ENCODE measurements around the gene FAM47E. TPM values are rescaled to one million over a fixed set of nuclear protein-coding genes. Genes with fewer than 3 reads are reported as not detected.

Gene FAM47E
- total and polyA plus RNA-seq, 9 donors, result 0.64 to 2.4 (median 1.2) TPM

- no peak overlapping the region for H3K27ac ChIP-seq (ENCODE audit: low read length)
- peaks cover 15% of the 10 kb centered on the region for H3K4me1 ChIP-seq (ENCODE audit: control insufficient read depth, insufficient read depth, low read length)
- no peaks in the 10 kb centered on the region for H3K36me3 ChIP-seq (ENCODE audit: control insufficient read depth, insufficient read depth, low read length)
- peaks cover 14% of the 10 kb centered on the region for H3K9me3 ChIP-seq (replicated peaks; ENCODE audit: control insufficient read depth, low read depth, low read length)
- no peak for DNase-seq
- no peaks in the 10 kb centered on the region for H3K27me3 ChIP-seq (ENCODE audit: control insufficient read depth, insufficient read depth, low read length)
- H3K4me3 ChIP-seq (ENCODE audit: low read length), result no peak overlapping the region
Observed at GRCh38 chr4:76298227-76298626, 46.7 kb downstream of the FAM47E start.

GRCh38 chr4:76300012-76300411 lies 48.5 kb downstream of the FAM47E start:
- WGBS (ENCODE audit: insufficient coverage), result 83% methylated on average over 1 of the region's 4 CpGs
- H3K27ac ChIP-seq (ENCODE audit: low read length), result peak overlapping the region; percentile 20

GRCh38 chr4:76301068-76301774 lies 49.7 kb downstream of the FAM47E start:
- H3K27me3 ChIP-seq (ENCODE audit: control insufficient read depth, insufficient read depth, low read length), result peaks cover 8% of the 10 kb centered on the region

More at GRCh38 chr4:76300012-76300411, 48.5 kb downstream of the FAM47E start:
- no peak overlapping the region for H3K4me3 ChIP-seq (ENCODE audit: low read length)
- no peak for DNase-seq
- peaks cover 3% of the 10 kb centered on the region for H3K27me3 ChIP-seq (ENCODE audit: control insufficient read depth, insufficient read depth, low read length)
- peaks cover 16% of the 10 kb centered on the region for H3K4me1 ChIP-seq (ENCODE audit: control insufficient read depth, insufficient read depth, low read length)
- no peaks in the 10 kb centered on the region for H3K36me3 ChIP-seq (ENCODE audit: control insufficient read depth, insufficient read depth, low read length)
- H3K9me3 ChIP-seq (replicated peaks; ENCODE audit: control insufficient read depth, low read depth, low read length), result peaks cover 14% of the 10 kb centered on the region

GRCh38 chr4:76301775-76302162 lies 50.2 kb downstream of the FAM47E start:
- Histone ChIP-seq H3K4me3 (ENCODE audit: low read length) (no peak overlapping the region), H3K27ac (ENCODE audit: low read length) (peak overlapping the region; percentile 71), H3K36me3 (ENCODE audit: control insufficient read depth, insufficient read depth, low read length) (no peaks in the 10 kb centered on the region), H3K4me1 (ENCODE audit: control insufficient read depth, insufficient read depth, low read length) (peaks cover 23% of the 10 kb centered on the region), H3K9me3 (replicated peaks; ENCODE audit: control insufficient read depth, low read depth, low read length) (peaks cover 14% of the 10 kb centered on the region), H3K27me3 (ENCODE audit: control insufficient read depth, insufficient read depth, low read length) (peaks cover 13% of the 10 kb centered on the region)
- whole genome bisulfite sequencing (ENCODE audit: insufficient coverage), result no CpG with 5 or more reads among the region's 1 CpG
- DNase-seq, result no peak

More at GRCh38 chr4:76301068-76301774, 49.7 kb downstream of the FAM47E start:
- H3K9me3 ChIP-seq (replicated peaks; ENCODE audit: control insufficient read depth, low read depth, low read length), result peaks cover 14% of the 10 kb centered on the region
- peaks cover 22% of the 10 kb centered on the region for H3K4me1 ChIP-seq (ENCODE audit: control insufficient read depth, insufficient read depth, low read length)
- peak overlapping the region; percentile 76 for H3K27ac ChIP-seq (ENCODE audit: low read length)
- no peaks in the 10 kb centered on the region for H3K36me3 ChIP-seq (ENCODE audit: control insufficient read depth, insufficient read depth, low read length)
- 93% methylated on average over 3 of the region's 4 CpGs for WGBS (ENCODE audit: insufficient coverage)
- H3K4me3 ChIP-seq (ENCODE audit: low read length), result no peak overlapping the region
- DNase-seq, result peak; percentile 75

- Histone ChIP-seq H3K4me1 (ENCODE audit: control insufficient read depth, insufficient read depth, low read length) (peaks cover 31% of the 10 kb centered on the region), H3K36me3 (ENCODE audit: control insufficient read depth, insufficient read depth, low read length) (no peaks in the 10 kb centered on the region), H3K9me3 (replicated peaks; ENCODE audit: control insufficient read depth, low read depth, low read length) (peaks cover 10% of the 10 kb centered on the region), H3K27ac (ENCODE audit: low read length) (no peak overlapping the region), H3K4me3 (ENCODE audit: low read length) (no peak overlapping the region), H3K27me3 (ENCODE audit: control insufficient read depth, insufficient read depth, low read length) (peaks cover 24% of the 10 kb centered on the region)
- no peak for DNase-seq
- 62% methylated on average over 2 of the region's 3 CpGs for WGBS (ENCODE audit: insufficient coverage)
Observed at GRCh38 chr4:76302826-76303438, 51.4 kb downstream of the FAM47E start.

GRCh38 chr4:76305033-76305687 lies 53.6 kb downstream of the FAM47E start:
- Histone ChIP-seq H3K9me3 (replicated peaks; ENCODE audit: control insufficient read depth, low read depth, low read length) (no peaks in the 10 kb centered on the region), H3K27me3 (ENCODE audit: control insufficient read depth, insufficient read depth, low read length) (peaks cover 24% of the 10 kb centered on the region), H3K27ac (ENCODE audit: low read length) (no peak overlapping the region), H3K4me1 (ENCODE audit: control insufficient read depth, insufficient read depth, low read length) (peaks cover 31% of the 10 kb centered on the region), H3K36me3 (ENCODE audit: control insufficient read depth, insufficient read depth, low read length) (peaks cover 8% of the 10 kb centered on the region), H3K4me3 (ENCODE audit: low read length) (peak overlapping the region; percentile 79)
- DNase-seq, result no peak
- 80% methylated on average over 3 of the region's 7 CpGs for WGBS (ENCODE audit: insufficient coverage)

GRCh38 chr4:76305971-76306881 lies 54.7 kb downstream of the FAM47E start, which contains the start of gene STBD1:
STBD1 (plus strand) TSS chr4:76306733; CDS start chr4:76306770, 37 bp downstream.
- H3K4me3 ChIP-seq (ENCODE audit: low read length), result peak within 1 kb of the TSS; percentile 79
- no peaks in the 10 kb centered on the region for H3K9me3 ChIP-seq (replicated peaks; ENCODE audit: control insufficient read depth, low read depth, low read length)
- peaks cover 24% of the 10 kb centered on the region for H3K27me3 ChIP-seq (ENCODE audit: control insufficient read depth, insufficient read depth, low read length)
- DNase-seq, result peak; percentile 77
- WGBS (ENCODE audit: insufficient coverage), result 1% methylated on average over 80 of the region's 85 CpGs
- H3K36me3 ChIP-seq (ENCODE audit: control insufficient read depth, insufficient read depth, low read length), result peaks cover 12% of the 10 kb centered on the region
- H3K27ac ChIP-seq (ENCODE audit: low read length), result peak within 1 kb of the TSS; percentile 96
- peaks cover 30% of the 10 kb centered on the region for H3K4me1 ChIP-seq (ENCODE audit: control insufficient read depth, insufficient read depth, low read length)

- peak; percentile 34 for DNase-seq
- H3K27me3 ChIP-seq (ENCODE audit: control insufficient read depth, insufficient read depth, low read length), result peaks cover 24% of the 10 kb centered on the region
- WGBS (ENCODE audit: insufficient coverage), result 5% methylated on average over 31 of the region's 37 CpGs
- peaks cover 27% of the 10 kb centered on the region for H3K4me1 ChIP-seq (ENCODE audit: control insufficient read depth, insufficient read depth, low read length)
- peak overlapping the region; percentile 79 for H3K4me3 ChIP-seq (ENCODE audit: low read length)
- peak overlapping the region; percentile 96 for H3K27ac ChIP-seq (ENCODE audit: low read length)
- no peaks in the 10 kb centered on the region for H3K9me3 ChIP-seq (replicated peaks; ENCODE audit: control insufficient read depth, low read depth, low read length)
- H3K36me3 ChIP-seq (ENCODE audit: control insufficient read depth, insufficient read depth, low read length), result peaks cover 12% of the 10 kb centered on the region
Observed at GRCh38 chr4:76306882-76307659, 55.5 kb downstream of the FAM47E start.

- DNase-seq, result peak; percentile 71
- 55% methylated on average over 3 of the region's 4 CpGs for WGBS (ENCODE audit: insufficient coverage)
- Histone ChIP-seq H3K9me3 (replicated peaks; ENCODE audit: control insufficient read depth, low read depth, low read length) (no peaks in the 10 kb centered on the region), H3K4me3 (ENCODE audit: low read length) (peak overlapping the region; percentile 79), H3K36me3 (ENCODE audit: control insufficient read depth, insufficient read depth, low read length) (peaks cover 12% of the 10 kb centered on the region), H3K4me1 (ENCODE audit: control insufficient read depth, insufficient read depth, low read length) (peaks cover 23% of the 10 kb centered on the region), H3K27ac (ENCODE audit: low read length) (peak overlapping the region; percentile 96), H3K27me3 (ENCODE audit: control insufficient read depth, insufficient read depth, low read length) (peaks cover 24% of the 10 kb centered on the region)
Observed at GRCh38 chr4:76307660-76308014, 56.1 kb downstream of the FAM47E start.

Data from muscle of leg (tissue), 11 donors.